GM12872 (cell line): Measurements from ENCODE around the gene FHL5.

Source experiments
- TF ChIP-seq, protein P1 (sequence below): IDR thresholded peaks from 3 replicates; pipeline ENCODE4 v1.5.1; 2011; ENCODE audit warnings: low read depth, mild to moderate bottlenecking, low read length, moderate library complexity; ENCODE audit not compliant: insufficient read depth

Gene FHL5

DNA sequence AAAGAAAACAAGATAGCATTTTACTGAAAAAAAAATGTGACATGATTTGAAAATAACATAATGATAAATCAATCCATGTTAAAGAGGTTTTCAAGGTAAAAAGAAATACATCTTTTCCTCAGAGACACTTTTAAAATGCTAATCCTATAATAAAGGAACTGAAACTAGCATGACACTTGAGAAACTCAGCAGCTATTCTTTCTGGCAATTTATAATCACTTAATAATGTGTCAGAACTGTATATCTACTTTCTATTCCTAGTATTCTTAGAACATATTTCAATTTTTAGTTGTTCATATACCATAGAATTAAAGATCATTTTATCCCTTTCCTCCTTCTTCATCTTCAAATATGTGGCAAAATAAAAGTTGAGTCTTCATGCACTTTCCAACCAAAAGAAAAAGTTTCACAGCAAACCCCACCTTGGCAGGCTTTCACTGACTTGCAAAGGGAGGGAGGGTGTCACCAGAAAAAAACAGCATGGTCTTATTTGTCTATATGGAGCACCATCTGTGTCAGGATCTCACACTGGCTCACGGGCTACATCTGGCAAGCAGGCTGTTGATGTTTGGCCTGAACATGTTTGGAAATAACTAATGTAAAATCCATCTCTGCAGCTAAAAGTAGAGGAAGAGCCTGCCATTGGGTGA lies 48.5 kb downstream of the FHL5 start:
- TF ChIP-seq, protein P1, sequence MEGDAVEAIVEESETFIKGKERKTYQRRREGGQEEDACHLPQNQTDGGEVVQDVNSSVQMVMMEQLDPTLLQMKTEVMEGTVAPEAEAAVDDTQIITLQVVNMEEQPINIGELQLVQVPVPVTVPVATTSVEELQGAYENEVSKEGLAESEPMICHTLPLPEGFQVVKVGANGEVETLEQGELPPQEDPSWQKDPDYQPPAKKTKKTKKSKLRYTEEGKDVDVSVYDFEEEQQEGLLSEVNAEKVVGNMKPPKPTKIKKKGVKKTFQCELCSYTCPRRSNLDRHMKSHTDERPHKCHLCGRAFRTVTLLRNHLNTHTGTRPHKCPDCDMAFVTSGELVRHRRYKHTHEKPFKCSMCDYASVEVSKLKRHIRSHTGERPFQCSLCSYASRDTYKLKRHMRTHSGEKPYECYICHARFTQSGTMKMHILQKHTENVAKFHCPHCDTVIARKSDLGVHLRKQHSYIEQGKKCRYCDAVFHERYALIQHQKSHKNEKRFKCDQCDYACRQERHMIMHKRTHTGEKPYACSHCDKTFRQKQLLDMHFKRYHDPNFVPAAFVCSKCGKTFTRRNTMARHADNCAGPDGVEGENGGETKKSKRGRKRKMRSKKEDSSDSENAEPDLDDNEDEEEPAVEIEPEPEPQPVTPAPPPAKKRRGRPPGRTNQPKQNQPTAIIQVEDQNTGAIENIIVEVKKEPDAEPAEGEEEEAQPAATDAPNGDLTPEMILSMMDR: no peak

- TF ChIP-seq, protein P1: no peak
Measured at GRCh38 chr6:96613291-96613999, 50.5 kb downstream of the FHL5 start.

- TF ChIP-seq, protein P1: no peak
Measured at GRCh38 chr6:96620851-96621250, 57.9 kb downstream of the FHL5 start.

- TF ChIP-seq, protein P1: no peak
Measured at GRCh38 chr6:96621983-96622382, 59.1 kb downstream of the FHL5 start.

DNA sequence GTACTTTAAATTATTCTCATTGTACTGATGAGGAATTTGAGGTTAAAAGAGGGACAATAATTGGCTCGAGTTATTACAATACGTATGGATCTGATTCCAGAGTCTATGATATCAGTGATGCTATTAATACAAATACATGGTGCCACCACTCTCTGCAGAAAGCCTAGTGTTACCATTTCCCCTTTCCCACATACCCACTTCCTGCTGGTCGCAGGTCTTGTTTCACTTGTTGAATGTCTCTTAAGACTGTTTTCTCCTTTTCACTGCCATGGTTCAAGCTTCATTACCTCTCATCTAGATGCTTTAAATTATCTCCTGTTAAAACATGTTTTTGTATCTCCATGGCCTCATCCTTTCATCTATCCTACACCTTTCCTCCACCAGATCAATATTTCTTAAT lies 62.0 kb downstream of the FHL5 start:
- TF ChIP-seq, protein P1: no peak

DNA sequence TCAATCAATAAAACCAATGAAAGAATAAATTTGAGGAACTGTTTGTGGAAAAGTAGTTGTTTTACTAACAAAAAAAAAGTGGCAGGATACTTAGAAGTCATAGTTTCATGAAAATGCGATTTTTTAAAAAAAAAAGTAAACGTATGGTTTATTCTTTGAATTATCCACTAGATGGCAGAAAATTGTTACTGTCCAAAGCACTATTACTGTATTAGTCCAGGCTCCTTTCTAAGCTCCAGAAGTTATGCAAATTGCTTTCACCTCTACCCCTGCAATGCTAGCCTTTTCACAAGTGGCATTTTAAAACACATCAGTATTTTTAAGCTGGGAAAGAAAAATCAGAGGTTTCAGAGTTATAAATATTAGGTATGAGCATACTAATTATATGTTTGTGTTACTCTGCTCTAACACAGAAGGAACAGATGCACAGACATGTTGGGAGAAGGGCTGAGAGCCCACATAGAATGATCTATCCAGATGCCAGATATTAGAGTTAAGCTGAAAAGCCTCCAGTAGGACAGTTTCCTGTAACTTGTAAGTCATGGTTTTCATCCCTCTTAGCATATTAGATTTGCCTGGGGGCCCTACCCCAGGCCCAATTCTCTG lies 63.9 kb downstream of the FHL5 start:
- TF ChIP-seq, protein P1: peak; percentile 35; the same call in 1 of the 3 replicates

DNA sequence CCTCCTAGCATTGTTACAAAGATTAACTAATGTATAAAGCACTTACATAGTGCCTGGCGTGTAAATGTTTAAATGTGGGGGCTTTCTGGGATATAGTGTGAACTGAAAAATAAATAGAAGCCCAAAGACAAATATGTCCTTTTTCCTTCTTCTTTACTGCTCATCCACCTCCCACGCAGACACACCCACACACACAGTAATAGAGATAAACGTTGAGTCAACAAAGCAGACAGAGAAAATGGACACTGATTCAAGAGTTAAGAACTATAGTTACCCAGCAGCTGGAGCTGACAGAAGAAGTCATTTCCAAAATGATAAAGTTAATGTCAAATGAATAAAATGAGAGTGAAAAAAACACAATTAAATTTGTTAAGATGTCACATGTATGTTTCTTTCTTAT lies 68.3 kb downstream of the FHL5 start:
- TF ChIP-seq, protein P1: no peak
